GM12878 (cell line): Measurements from ENCODE around the gene PANK1. TPM values are rescaled to one million over a fixed set of nuclear protein-coding genes. Genes with fewer than 3 reads are reported as not detected.

Experiments
- EP300 ChIP-seq, 2 experiments: fragments of 150-350 bp in 1 of 2; IDR thresholded peaks; 2 replicates each; pipeline ENCODE4 v1.6.1; 2011 to 2012; ENCODE audit warnings: low read depth in 2 of 2, low read length in 2 of 2, borderline replicate concordance in 1 of 2, improper control_type of control experiment in 1 of 2, inconsistent platforms in 1 of 2; ENCODE audit not compliant: control insufficient read depth in 1 of 2
- MTA2 ChIP-seq: fragments of 450-650 bp; IDR thresholded peaks from 2 replicates; pipeline ENCODE4 v1.6.1; 2016; ENCODE audit warnings: low read depth, mild to moderate bottlenecking, moderate library complexity
- USF2 ChIP-seq: IDR thresholded peaks from 2 replicates; pipeline ENCODE4 v1.6.1; 2011; ENCODE audit warnings: low read depth, low read length, improper control_type of control experiment, borderline replicate concordance
- YY1 ChIP-seq: IDR thresholded peaks from 2 replicates; pipeline ENCODE4 v1.6.1; 2011; ENCODE audit warnings: low read depth, mild to moderate bottlenecking, low read length
- ZNF592 ChIP-seq: fragments of 450-650 bp; IDR thresholded peaks from 2 replicates; pipeline ENCODE4 v1.6.1; 2017; ENCODE audit warnings: mild to moderate bottlenecking, moderate library complexity
- polyA plus RNA-seq, 11 experiments: library from polyadenylated mRNA; depleted of rRNA in 4 of 11; unstranded in 6 of 11; stranded (reverse) in 5 of 11; fragments of >200 nt; fragmentation: Nextera tagmentation in 4 of 11; fragmentation: Illumina TruSeq in 1 of 11; extraction: Ambion mirVana in 4 of 11; extraction: Trizol in 1 of 11; gene quantifications; 1 replicate in 1 of 11; 2 replicates in 10 of 11; pipeline versions ENCODE4 v1.2.1 to v1.2.3, GENCODE V29; 2011 to 2016; ENCODE audit warnings: inconsistent platforms in 2 of 11, missing spikeins in 2 of 11, low read depth in 1 of 11
- total RNA-seq, 4 experiments: library from RNA; depleted of rRNA in 3 of 4; stranded (reverse); fragments of >200 nt in 3 of 4; fragmentation: Illumina TruSeq in 1 of 4; extraction: Trizol in 1 of 4; gene quantifications; 2 replicates each; pipeline versions ENCODE4 v1.2.1 to v1.2.3, GENCODE V29; 2013 to 2021
- TF ChIP-seq, protein P1 (sequence below): fragments of 450-650 bp; IDR thresholded peaks from 2 replicates; pipeline ENCODE4 v1.6.1; 2018; ENCODE audit warnings: borderline replicate concordance, mild to moderate bottlenecking; ENCODE audit not compliant: partially characterized antibody
- TF ChIP-seq, protein P2 (sequence below): IDR thresholded peaks from 2 replicates; pipeline ENCODE4 v1.6.1; 2012; ENCODE audit warnings: low read depth, low read length, improper control_type of control experiment

PANK1 gene
- total and polyA plus RNA-seq, 10 of the 15 experiments (the other 5 are each of a cell fraction or from before 2014, with no cell fraction given) = 1.9 to 10.6 (median 5.8) TPM

GRCh38 chr10:89588671-89589070, 56.4 kb downstream of the PANK1 start (continued):
- TF ChIP-seq, protein P1, sequence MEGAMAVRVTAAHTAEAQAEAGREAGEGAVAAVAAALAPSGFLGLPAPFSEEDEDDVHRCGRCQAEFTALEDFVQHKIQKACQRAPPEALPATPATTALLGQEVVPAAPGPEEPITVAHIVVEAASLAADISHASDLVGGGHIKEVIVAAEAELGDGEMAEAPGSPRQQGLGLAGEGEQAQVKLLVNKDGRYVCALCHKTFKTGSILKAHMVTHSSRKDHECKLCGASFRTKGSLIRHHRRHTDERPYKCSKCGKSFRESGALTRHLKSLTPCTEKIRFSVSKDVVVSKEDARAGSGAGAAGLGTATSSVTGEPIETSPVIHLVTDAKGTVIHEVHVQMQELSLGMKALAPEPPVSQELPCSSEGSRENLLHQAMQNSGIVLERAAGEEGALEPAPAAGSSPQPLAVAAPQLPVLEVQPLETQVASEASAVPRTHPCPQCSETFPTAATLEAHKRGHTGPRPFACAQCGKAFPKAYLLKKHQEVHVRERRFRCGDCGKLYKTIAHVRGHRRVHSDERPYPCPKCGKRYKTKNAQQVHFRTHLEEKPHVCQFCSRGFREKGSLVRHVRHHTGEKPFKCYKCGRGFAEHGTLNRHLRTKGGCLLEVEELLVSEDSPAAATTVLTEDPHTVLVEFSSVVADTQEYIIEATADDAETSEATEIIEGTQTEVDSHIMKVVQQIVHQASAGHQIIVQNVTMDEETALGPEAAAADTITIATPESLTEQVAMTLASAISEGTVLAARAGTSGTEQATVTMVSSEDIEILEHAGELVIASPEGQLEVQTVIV = no peak
- TF ChIP-seq EP300 (IDR thresholded peaks at IDR 0.05; ENCODE audit: borderline replicate concordance in 1 of 2, control insufficient read depth in 1 of 2, low read depth in 2 of 2, low read length in 2 of 2) (no peak), YY1 (no peak), ZNF592 (no peak), MTA2 (no peak), USF2 (no peak)
- TF ChIP-seq, protein P2, sequence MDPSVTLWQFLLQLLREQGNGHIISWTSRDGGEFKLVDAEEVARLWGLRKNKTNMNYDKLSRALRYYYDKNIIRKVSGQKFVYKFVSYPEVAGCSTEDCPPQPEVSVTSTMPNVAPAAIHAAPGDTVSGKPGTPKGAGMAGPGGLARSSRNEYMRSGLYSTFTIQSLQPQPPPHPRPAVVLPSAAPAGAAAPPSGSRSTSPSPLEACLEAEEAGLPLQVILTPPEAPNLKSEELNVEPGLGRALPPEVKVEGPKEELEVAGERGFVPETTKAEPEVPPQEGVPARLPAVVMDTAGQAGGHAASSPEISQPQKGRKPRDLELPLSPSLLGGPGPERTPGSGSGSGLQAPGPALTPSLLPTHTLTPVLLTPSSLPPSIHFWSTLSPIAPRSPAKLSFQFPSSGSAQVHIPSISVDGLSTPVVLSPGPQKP = no peak
